ENCODE data around the gene ATP5PF.
A peak's percentile ranks its signal among the peaks of the same experiment; 100 is the strongest.

Gene ATP5PF

GRCh38 chr21:25760061-25760460 is 25.4 kb upstream of the ATP5PF start:
- no peak for DNase-seq (ENCODE audit: low read depth)
- no peak overlapping the region for H3K4me3 ChIP-seq (ENCODE audit: low read depth, low read length)
- TF ChIP-seq CTCF (conservative IDR thresholded peaks at IDR 0.05; ENCODE audit: low read depth, low read length), result no peak

- no peak overlapping the region for H3K4me3 ChIP-seq (ENCODE audit: low read depth, low read length)
- TF ChIP-seq CTCF (conservative IDR thresholded peaks at IDR 0.05; ENCODE audit: low read depth, low read length), result no peak
- peak; percentile 34 for DNase-seq (ENCODE audit: low read depth)
These were observed 24.9 kb upstream of the ATP5PF start for GRCh38 chr21:25759573-25759972.

GRCh38 chr21:25757531-25757930 is 22.8 kb upstream of the ATP5PF start:
- DNase-seq (ENCODE audit: low read depth), result no peak
- no peak for TF ChIP-seq CTCF (conservative IDR thresholded peaks at IDR 0.05; ENCODE audit: low read depth, low read length)
- no peak overlapping the region for H3K4me3 ChIP-seq (ENCODE audit: low read depth, low read length)

- DNase-seq (ENCODE audit: low read depth), result no peak
- H3K4me3 ChIP-seq (ENCODE audit: low read depth, low read length), result no peak overlapping the region
- TF ChIP-seq CTCF (conservative IDR thresholded peaks at IDR 0.05; ENCODE audit: low read depth, low read length), result no peak
These were observed 21.7 kb upstream of the ATP5PF start for GRCh38 chr21:25756190-25756932.

- TF ChIP-seq CTCF (conservative IDR thresholded peaks at IDR 0.05; ENCODE audit: low read depth, low read length), result no peak
- no peak for DNase-seq (ENCODE audit: low read depth)
- H3K4me3 ChIP-seq (ENCODE audit: low read depth, low read length), result no peak overlapping the region
These were observed 17.7 kb upstream of the ATP5PF start for GRCh38 chr21:25752416-25752815.

- H3K4me3 ChIP-seq (ENCODE audit: low read depth, low read length), result no peak overlapping the region
- DNase-seq (ENCODE audit: low read depth), result peak; percentile 15
- no peak for TF ChIP-seq CTCF (conservative IDR thresholded peaks at IDR 0.05; ENCODE audit: low read depth, low read length)
These were observed 15.4 kb upstream of the ATP5PF start for GRCh38 chr21:25750085-25750484.

GRCh38 chr21:25744854-25745253 is 10.2 kb upstream of the ATP5PF start:
- no peak for DNase-seq (ENCODE audit: low read depth)
- TF ChIP-seq CTCF (conservative IDR thresholded peaks at IDR 0.05; ENCODE audit: low read depth, low read length), result no peak
- H3K4me3 ChIP-seq (ENCODE audit: low read depth, low read length), result no peak overlapping the region

Measured in choroid plexus epithelial cell (primary cell).